Measurements from ENCODE around the gene HLA-DQA2.
"Not testable (repeated sequence)": the region's sequence is repeated elsewhere in the genome, so short reads cannot be mapped to it uniquely, and the experiment has no call there.

The HLA-DQA2 gene

DNA sequence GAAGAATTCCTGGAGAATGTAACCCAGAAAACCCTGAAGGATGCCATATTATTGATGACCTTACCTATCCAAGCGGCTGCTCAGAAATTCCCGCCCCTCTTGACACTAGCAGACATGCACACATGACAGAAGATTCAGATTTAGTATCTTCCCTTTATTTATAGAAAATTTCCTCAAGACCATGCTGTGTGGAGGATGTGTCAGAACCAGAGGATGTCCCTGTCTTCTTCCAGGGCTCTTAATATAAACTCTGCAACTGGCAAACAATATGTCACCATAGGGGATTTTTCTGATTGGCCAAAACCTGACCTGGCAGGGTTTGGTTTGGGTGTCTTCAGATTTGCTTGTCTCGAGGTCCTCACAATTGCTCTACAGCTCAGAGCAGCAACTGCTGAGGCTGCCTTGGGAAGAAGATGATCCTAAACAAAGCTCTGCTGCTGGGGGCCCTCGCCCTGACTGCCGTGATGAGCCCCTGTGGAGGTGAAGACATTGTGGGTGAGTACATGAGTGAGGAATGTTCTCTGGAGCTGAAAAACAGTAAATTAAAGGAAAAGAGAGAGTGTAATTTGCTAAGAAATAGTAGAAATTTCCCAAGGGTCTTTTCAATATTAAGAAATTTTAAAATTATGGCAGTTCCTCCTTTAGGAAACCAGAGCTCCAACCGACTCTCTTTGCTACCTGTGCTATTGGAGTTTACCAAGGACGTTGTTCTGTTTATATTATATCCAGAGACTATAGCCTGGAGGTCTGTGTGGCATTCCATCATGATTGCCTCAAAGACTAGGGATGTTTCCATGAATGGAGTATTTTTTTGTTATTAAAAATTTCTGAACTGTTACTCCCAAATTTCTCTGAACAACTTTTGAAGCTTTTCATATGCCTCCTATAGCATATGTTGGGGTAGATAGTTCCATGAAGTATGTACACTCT, at the start of gene HLA-DQA2:
Gene HLA-DQA2, plus strand, starts transcription at position 361 of the 930 bp plus-strand sequence. Its CDS starts 53 bp downstream, at position 414.
- no peak for DNase-seq (ENCODE audit: low read depth in 2 of 2)

DNA sequence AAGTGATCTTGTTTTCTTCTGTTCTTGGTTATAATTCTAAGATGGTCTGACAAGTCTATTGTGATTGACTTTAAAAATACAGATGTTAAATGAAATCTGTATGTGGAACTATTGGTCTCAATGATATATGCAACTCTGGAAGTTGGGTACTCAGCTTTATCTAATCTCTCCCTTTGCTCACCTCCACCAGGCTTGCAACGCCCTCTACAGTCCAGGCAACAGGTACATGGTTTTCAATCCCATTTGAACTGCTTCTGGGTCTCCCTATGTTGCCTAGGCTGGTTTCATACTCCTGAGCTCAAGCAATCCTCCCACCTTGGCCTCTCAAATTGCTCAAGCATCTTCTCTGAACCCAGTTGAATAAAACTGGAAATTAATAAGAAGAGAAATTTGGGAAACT, 49.2 kb upstream of the HLA-DQA2 start:
- peak in 1 of 2 experiments; percentile 23 for DNase-seq (ENCODE audit: low read depth in 2 of 2)

DNA sequence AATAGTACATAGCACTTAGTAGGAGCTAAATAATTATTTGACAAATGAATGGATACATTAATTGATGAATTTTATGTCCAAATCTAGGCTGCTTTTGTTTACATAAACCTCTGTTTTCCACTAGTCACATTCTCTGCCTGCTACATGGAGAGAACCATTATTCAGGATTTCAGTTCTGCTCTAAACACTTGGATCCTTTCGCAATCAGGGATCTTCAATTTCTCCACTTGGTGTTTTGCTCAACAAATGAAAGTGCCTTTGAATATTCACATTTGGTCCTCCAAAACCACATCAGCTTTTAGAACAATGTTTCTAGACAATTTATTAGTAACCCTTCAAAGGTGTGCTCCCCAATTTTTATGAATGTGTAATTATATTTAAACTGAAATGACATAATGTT, 44.2 kb upstream of the HLA-DQA2 start:
- no peak for DNase-seq (ENCODE audit: low read depth in 2 of 2)

GRCh38 chr6:32700391-32701040, 40.7 kb upstream of the HLA-DQA2 start:
- no peak for DNase-seq (ENCODE audit: low read depth in 2 of 2)

- no peak for DNase-seq (ENCODE audit: low read depth in 2 of 2)
Measured at GRCh38 chr6:32703347-32703746, 37.8 kb upstream of the HLA-DQA2 start.

GRCh38 chr6:32705164-32705563, 36.0 kb upstream of the HLA-DQA2 start:
- DNase-seq (ENCODE audit: low read depth in 2 of 2), result not testable (repeated sequence)

- DNase-seq (ENCODE audit: low read depth in 2 of 2), result no peak
Measured at GRCh38 chr6:32709625-32710024, 31.6 kb upstream of the HLA-DQA2 start.

- no peak for DNase-seq (ENCODE audit: low read depth in 2 of 2)
Measured at GRCh38 chr6:32713241-32713640, 27.9 kb upstream of the HLA-DQA2 start.

- DNase-seq (ENCODE audit: low read depth in 2 of 2), result no peak
Measured at GRCh38 chr6:32716396-32716795, 24.8 kb upstream of the HLA-DQA2 start.

DNA sequence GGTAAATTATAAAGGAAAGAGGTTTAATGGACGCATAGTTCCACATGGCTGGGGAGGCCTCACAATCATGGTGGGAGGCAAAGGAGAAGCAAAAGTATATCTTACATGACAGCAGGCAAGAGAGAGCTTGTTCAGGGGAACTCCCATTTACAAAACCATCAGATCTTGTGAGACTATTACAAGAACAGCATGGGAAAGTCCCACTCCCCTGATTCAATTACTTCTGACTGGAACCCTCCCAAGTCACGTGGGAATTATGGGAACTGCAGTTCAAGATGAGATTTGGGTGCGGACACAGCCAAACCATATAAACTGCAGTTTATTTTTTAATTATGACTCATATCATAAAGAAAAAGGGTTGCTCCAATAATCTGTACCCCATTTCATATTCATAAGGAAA, 22.3 kb upstream of the HLA-DQA2 start:
- DNase-seq (ENCODE audit: low read depth in 2 of 2), result no peak

DNA sequence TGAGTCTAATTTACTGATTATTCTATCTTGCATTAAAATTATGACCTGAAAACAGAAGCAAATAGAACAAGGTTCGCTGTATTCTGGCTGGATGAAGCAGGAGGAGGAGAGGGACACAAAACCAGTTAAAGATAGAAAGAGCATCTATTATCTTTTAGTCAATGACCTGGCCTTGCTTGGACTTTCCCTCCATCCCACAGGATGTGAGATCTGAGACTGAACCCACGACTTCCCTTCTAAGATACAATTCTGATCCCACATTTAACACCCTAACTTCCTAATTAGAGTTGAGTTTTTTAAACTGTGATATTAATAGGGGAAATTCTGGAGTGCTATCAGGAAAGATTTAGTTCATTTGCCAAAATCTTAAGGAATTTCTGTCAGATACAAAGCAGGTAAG, 3.1 kb upstream of the HLA-DQA2 start:
- no peak for DNase-seq (ENCODE audit: low read depth in 2 of 2)

- DNase-seq (ENCODE audit: low read depth in 2 of 2), result no peak
Measured at GRCh38 chr6:32742374-32742773, 1.2 kb downstream of the HLA-DQA2 start.

DNA sequence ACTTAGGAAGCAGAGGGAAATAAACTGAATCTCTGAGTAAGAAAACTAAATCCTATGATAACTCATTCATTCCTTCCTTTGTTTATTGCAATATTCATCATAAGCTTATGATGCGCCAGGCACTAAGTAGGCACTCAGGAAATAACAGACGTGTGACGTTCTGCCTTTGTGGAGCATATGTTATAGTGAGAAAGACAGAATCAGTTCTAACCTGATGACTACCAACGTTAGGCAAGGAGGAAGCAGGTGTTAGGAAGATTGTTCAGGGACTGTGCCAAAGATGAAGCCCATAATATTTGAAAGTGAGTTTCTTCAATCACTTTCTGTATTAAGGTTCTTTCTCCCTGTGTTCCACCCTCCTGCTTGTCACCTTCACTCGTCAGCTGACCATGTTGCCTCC, 3.6 kb downstream of the HLA-DQA2 start:
- DNase-seq (ENCODE audit: low read depth in 2 of 2), result no peak

GRCh38 chr6:32745649-32746048, 4.5 kb downstream of the HLA-DQA2 start:
- DNase-seq (ENCODE audit: low read depth in 2 of 2), result not testable (repeated sequence)

DNA sequence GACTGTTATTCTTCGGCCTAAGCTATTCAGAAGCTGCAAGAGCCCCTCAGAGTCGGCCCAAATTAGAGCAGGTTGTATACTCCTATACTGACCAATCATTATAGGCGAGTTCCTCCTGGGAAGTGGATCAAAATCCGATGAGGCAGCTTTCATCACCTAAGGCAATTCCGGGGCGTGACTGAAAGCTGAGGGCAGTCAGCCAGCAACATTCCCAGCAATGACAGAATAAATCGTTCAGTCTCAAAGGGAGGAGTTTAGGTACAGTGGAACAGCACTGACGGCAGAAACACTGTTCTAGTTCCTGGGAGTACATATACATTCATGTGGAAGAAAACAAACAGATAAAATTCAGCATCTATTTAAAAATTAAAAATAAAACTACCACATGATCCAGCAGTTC, 11.4 kb downstream of the HLA-DQA2 start:
- no peak for DNase-seq (ENCODE audit: low read depth in 2 of 2)

- no peak for DNase-seq (ENCODE audit: low read depth in 2 of 2)
Measured at GRCh38 chr6:32759669-32760068, 18.5 kb downstream of the HLA-DQA2 start.

- DNase-seq (ENCODE audit: low read depth in 2 of 2), result no peak
Measured at GRCh38 chr6:32761072-32761471, 19.9 kb downstream of the HLA-DQA2 start.

DNA sequence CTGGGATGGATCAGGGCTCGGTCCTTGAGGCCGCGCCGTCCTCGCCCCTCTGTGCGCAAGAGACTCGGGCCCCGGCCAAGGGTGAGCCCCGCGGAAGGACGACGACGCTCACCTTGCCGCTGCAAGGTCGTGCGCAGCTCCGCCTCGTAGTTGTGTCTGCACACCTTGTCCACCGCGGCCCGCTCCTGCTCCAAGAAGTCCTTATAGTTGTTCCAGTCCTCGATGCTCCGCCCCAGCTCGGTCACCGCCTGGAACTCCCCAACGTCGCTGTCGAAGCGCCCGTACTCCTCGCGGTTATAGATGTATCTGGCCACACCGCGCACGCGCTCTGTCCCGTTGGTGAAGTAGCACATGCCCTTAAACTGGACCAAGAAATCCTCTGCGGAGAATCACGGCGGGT, 20.4 kb downstream of the HLA-DQA2 start:
- no peak for DNase-seq (ENCODE audit: low read depth in 2 of 2)

- DNase-seq (ENCODE audit: low read depth in 2 of 2), result no peak
Measured at GRCh38 chr6:32763421-32763820, 22.2 kb downstream of the HLA-DQA2 start, which contains the start of gene HLA-DQB2. Gene HLA-DQB2, minus strand, starts transcription at chr6:32763532. Its CDS starts 62 bp downstream, at chr6:32763470.

DNA sequence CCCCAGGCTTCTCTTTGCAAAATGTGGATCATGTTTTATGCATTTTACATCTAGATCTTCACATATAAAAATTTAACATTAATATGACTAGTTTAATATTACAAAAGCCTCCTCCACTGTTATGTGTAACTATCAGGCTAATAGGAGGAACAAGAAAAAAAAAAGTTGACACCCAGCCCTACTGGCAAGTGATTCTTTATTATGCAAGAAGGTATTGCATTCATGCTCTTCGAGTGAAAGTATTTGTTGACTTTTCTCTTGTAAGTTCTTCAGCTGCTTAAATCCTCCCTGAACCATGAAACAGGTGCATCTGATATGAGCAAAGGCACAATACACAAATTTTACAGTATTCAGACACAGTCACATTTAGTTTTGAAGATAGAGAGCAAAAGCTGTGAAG, 22.9 kb downstream of the HLA-DQA2 start:
- no peak for DNase-seq (ENCODE audit: low read depth in 2 of 2)

GRCh38 chr6:32772656-32773055, 31.5 kb downstream of the HLA-DQA2 start:
- DNase-seq (ENCODE audit: low read depth in 2 of 2), result no peak

DNA sequence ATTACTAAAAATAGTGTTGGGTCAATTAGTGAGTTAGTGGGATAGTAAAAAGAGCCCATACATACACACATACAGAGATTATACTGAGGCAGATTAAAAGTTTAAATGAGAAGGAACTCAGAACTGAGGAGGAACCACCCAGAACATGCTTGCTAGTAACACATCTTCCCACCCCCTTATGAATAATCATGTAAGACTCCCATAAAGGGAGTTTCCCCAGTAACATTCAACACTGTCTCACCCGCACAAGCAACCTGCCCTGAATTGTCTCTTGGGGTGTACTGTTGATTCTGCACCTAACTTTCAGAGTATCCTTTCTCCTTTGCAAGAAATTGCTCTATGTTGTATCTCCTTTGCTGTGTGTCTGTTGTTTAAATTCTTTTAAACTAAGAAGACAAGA, 33.2 kb downstream of the HLA-DQA2 start:
- no peak for DNase-seq (ENCODE audit: low read depth in 2 of 2)

DNA sequence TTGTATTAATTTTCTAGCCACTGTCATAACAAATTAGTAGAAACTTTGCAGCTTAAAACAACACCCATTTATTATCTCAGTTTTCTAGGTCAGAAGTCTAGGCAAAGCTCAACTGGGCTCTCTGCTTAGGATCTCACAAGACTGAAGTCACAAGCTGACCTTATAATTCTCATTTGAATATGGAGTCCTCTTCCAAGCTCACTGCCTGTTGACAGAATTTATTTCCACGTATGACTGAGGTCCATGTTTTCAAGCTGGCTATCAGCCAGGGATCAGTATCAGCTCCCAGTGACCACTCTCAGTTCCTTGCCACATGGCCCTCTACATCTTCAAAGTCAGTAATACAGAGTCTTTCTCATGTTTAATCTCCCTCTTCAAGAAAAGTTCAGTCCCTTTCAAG, 33.9 kb downstream of the HLA-DQA2 start:
- DNase-seq (ENCODE audit: low read depth in 2 of 2), result no peak

All from stimulated activated CD4-positive, alpha-beta T cell treated with anti-CD3 and anti-CD28 coated beads, Interleukin-12 subunit alpha, Interleukin-12 subunit beta, amount 100 ng/mL, for 24 hours (primary cell).